ENCODE results near the gene AUP1.
"Not testable (repeated sequence)": the region's sequence is repeated elsewhere in the genome, so short reads cannot be mapped to it uniquely, and the experiment has no call there.

The AUP1 gene

GRCh38 chr2:74499267-74499939, 30.1 kb downstream of the AUP1 start, which contains the start of gene LBX2:
TSS of gene LBX2 (minus strand) at chr2:74499603. CDS start at chr2:74499537, 66 bp downstream.
- no peak for DNase-seq (ENCODE audit: low read depth, low spot score)

- no peak for DNase-seq (ENCODE audit: low read depth, low spot score)
Observed at GRCh38 chr2:74498500-74499266, 30.8 kb downstream of the AUP1 start.

- DNase-seq (ENCODE audit: low read depth, low spot score): no peak
Observed at GRCh38 chr2:74497777-74498499, 31.6 kb downstream of the AUP1 start.

- no peak for DNase-seq (ENCODE audit: low read depth, low spot score)
Observed at GRCh38 chr2:74496997-74497776, 32.3 kb downstream of the AUP1 start.

- no peak for DNase-seq (ENCODE audit: low read depth, low spot score)
Observed at GRCh38 chr2:74495440-74495839, 34.1 kb downstream of the AUP1 start.

GRCh38 chr2:74493546-74493945, 36.0 kb downstream of the AUP1 start:
- no peak for DNase-seq (ENCODE audit: low read depth, low spot score)

- DNase-seq (ENCODE audit: low read depth, low spot score): no peak
Observed at GRCh38 chr2:74491648-74492544, 37.6 kb downstream of the AUP1 start.

- DNase-seq (ENCODE audit: low read depth, low spot score): no peak
Observed at GRCh38 chr2:74489906-74490305, 39.6 kb downstream of the AUP1 start.

GRCh38 chr2:74488643-74489481, 40.6 kb downstream of the AUP1 start:
- DNase-seq (ENCODE audit: low read depth, low spot score): no peak

- no peak for DNase-seq (ENCODE audit: low read depth, low spot score)
Observed at GRCh38 chr2:74486141-74486540, 43.4 kb downstream of the AUP1 start.

GRCh38 chr2:74483675-74484164, 45.8 kb downstream of the AUP1 start:
- not testable (repeated sequence) for DNase-seq (ENCODE audit: low read depth, low spot score)

- DNase-seq (ENCODE audit: low read depth, low spot score): peak; percentile 86
Observed at GRCh38 chr2:74482801-74483674, 46.5 kb downstream of the AUP1 start, which contains the start of the genes CCDC142 and TTC31. TSS of gene CCDC142 (minus strand) at chr2:74482998. CDS start at chr2:74482837, 161 bp downstream. TSS of gene TTC31 (plus strand) at chr2:74483081. CDS start at chr2:74483096, 15 bp downstream.

GRCh38 chr2:74481961-74482800, 47.3 kb downstream of the AUP1 start:
- DNase-seq (ENCODE audit: low read depth, low spot score): no peak

GRCh38 chr2:74481431-74481830, 48.1 kb downstream of the AUP1 start:
- DNase-seq (ENCODE audit: low read depth, low spot score): no peak

Data from activated naive CD8-positive, alpha-beta T cell treated with anti-CD3 and anti-CD28 coated beads, Interleukin-2, amount 50 U/mL, for 16 hours (primary cell).